ENCODE data around the gene CNN2. TPM values are rescaled to one million over a fixed set of nuclear protein-coding genes. Genes with fewer than 3 reads are reported as not detected.

Gene CNN2
- total and polyA plus RNA-seq, 2 of the 4 experiments (the other 2 are of a cell fraction) = 272 to 395 TPM

GRCh38 chr19:988081-988480, 38.3 kb upstream of the CNN2 start:
- DNase-seq (no peak), ATAC-seq (ENCODE audit: low read depth) (no peak)
- ChIA-PET CTCF (no interaction called here), POLR2A (ENCODE audit: unreplicated experiment) (no interaction called here)
- no peak for TF ChIP-seq NFE2L2 (IDR thresholded peaks at IDR 0.05; ENCODE audit: low read depth, low read length)
- no peak overlapping the region for H3K56ac ChIP-seq (ENCODE audit: extremely low read depth, insufficient read depth, low read length)
- no peaks in the 10 kb centered on the region for H3K9me3 ChIP-seq (ENCODE audit: control insufficient read depth, insufficient read depth, low read length)
- H4K5ac ChIP-seq (ENCODE audit: low read depth, low read length) = no peak overlapping the region
- H3K18ac ChIP-seq (ENCODE audit: low read depth, low read length) = no peak overlapping the region
- peaks cover 5 to 37% of the 10 kb centered on the region in 2 experiments for H3K79me1 ChIP-seq (ENCODE audit: low read depth in 1 of 2, low read length in 2 of 2)
- no CpG with 5 or more reads among the region's 14 CpGs for WGBS, 2 experiments (ENCODE audit: extremely low coverage in 2 of 2, insufficient read length in 1 of 2)
- H4K20me1 ChIP-seq (ENCODE audit: insufficient read depth, low read length) = peaks cover 7% of the 10 kb centered on the region
- H3K27ac ChIP-seq (ENCODE audit: insufficient read depth, low read length) = no peak overlapping the region
- intact Hi-C loops (cut with micrococcal nuclease) (no loop called here), in situ Hi-C loops (cut with MboI; ENCODE audit: low sequenced_read_pairs) (loop anchor here (10.0 kb wide), 1 partner anchor 223 kb away; no protein-coding TSS in a partner anchor), dilution Hi-C loops (cut with HindIII; ENCODE audit: low sequenced_read_pairs, unreplicated experiment) (no loop called here)
- no peak overlapping the region for H3K9ac ChIP-seq (ENCODE audit: low read depth, low read length)
- no peak overlapping the region for H4K91ac ChIP-seq (ENCODE audit: insufficient read depth, low read depth, low read length)
- no peak overlapping the region for H3K4me3 ChIP-seq (ENCODE audit: insufficient read depth, low read depth, low read length)
- H2AK5ac ChIP-seq (ENCODE audit: low read depth, low read length) = no peak overlapping the region
- peaks cover 4% of the 10 kb centered on the region for H3K4me1 ChIP-seq (ENCODE audit: control insufficient read depth, insufficient read depth, low read length)
- no peak overlapping the region for H3K4me2 ChIP-seq (ENCODE audit: low read depth, low read length)
- H2AFZ ChIP-seq (replicated peaks; ENCODE audit: low read length, poor library complexity) = no peak overlapping the region
- H3K4ac ChIP-seq (ENCODE audit: low read depth, low read length) = no peak overlapping the region
- no peak overlapping the region for H2BK5ac ChIP-seq (ENCODE audit: low read depth, low read length, poor library complexity, severe bottlenecking)
- H2BK15ac ChIP-seq (ENCODE audit: low read depth, low read length) = no peak overlapping the region
- no peak overlapping the region for H2AK9ac ChIP-seq (replicated peaks; ENCODE audit: low read depth, low read length, poor library complexity)
- no peak overlapping the region for H4K8ac ChIP-seq (ENCODE audit: low read depth in 2 of 2, low read length in 2 of 2)
- 0 out of 2 replicates have a peak, but pooled peaks cover 4% of the 10 kb centered on the region for H3K9me1 ChIP-seq (ENCODE audit: insufficient read depth, low read length)
- H3K36me3 ChIP-seq (ENCODE audit: control insufficient read depth, insufficient read depth, low read length) = peaks cover 43% of the 10 kb centered on the region
- no TSS peak for BruUV-seq (replicated peaks)
- no peak overlapping the region for H3K23ac ChIP-seq (ENCODE audit: low read depth, low read length)
- H2BK120ac ChIP-seq (ENCODE audit: low read depth, low read length) = no peak overlapping the region
- H3K27me3 ChIP-seq (ENCODE audit: control insufficient read depth, insufficient read depth, low read length) = no peaks in the 10 kb centered on the region
- H3K14ac ChIP-seq (replicated peaks; ENCODE audit: low read depth, low read length) = no peak overlapping the region
- no peak overlapping the region for H2BK20ac ChIP-seq (ENCODE audit: low read depth, low read length)
